Liver (tissue), 9 donors: ENCODE results near the gene GLB1L3. TPM values are rescaled to one million over a fixed set of nuclear protein-coding genes. Genes with fewer than 3 reads are reported as not detected.

Source experiments
- DNase-seq: peaks from one replicate; pipeline ENCODE4 v3.0.0-alpha.2; 2017; ENCODE audit warnings: low spot score
- H3K27ac ChIP-seq, 2 donors: one replicate each; pipeline ENCODE4 v1.7.0; 2013; ENCODE audit warnings: inconsistent platforms in 2 of 2, low read length in 2 of 2, control low read depth in 1 of 2, low read depth in 1 of 2, mild to moderate bottlenecking in 1 of 2
- H3K27me3 ChIP-seq, 4 donors: one replicate each; pipeline versions ENCODE4 v1.6.1 to v1.7.0; 2013; ENCODE audit warnings: low read length in 3 of 4, inconsistent platforms in 1 of 4, mild to moderate bottlenecking in 1 of 4, moderate library complexity in 1 of 4; ENCODE audit not compliant: control insufficient read depth in 4 of 4, insufficient read depth in 4 of 4
- H3K36me3 ChIP-seq, 4 donors: one replicate each; pipeline versions ENCODE4 v1.6.1 to v1.7.0; 2013; ENCODE audit warnings: low read length in 3 of 4, mild to moderate bottlenecking in 3 of 4, low read depth in 1 of 4, moderate library complexity in 1 of 4; ENCODE audit not compliant: control insufficient read depth in 4 of 4, insufficient read depth in 3 of 4
- H3K4me1 ChIP-seq, 4 donors: one replicate each; pipeline versions ENCODE4 v1.6.1 to v1.7.0; 2013; ENCODE audit warnings: low read length in 3 of 4, mild to moderate bottlenecking in 3 of 4, moderate library complexity in 1 of 4; ENCODE audit not compliant: control insufficient read depth in 4 of 4, insufficient read depth in 4 of 4
- H3K4me3 ChIP-seq, 3 donors: one replicate each; pipeline versions ENCODE4 v1.6.1 to v1.7.0; 2013; ENCODE audit warnings: low read length in 3 of 3, control low read depth in 1 of 3, low read depth in 1 of 3, mild to moderate bottlenecking in 1 of 3
- H3K9ac ChIP-seq, 2 donors: one replicate each; pipeline ENCODE4 v1.7.0; 2013; ENCODE audit warnings: low read length in 2 of 2, mild to moderate bottlenecking in 2 of 2, moderate library complexity in 2 of 2, control low read depth in 1 of 2, low read depth in 1 of 2
- H3K9me3 ChIP-seq, 4 donors: one replicate each; pipeline versions ENCODE4 v1.6.1 to v1.7.0; 2013; ENCODE audit warnings: low read length in 3 of 4; ENCODE audit not compliant: control insufficient read depth in 4 of 4
- EGR1 ChIP-seq, 2 donors: IDR thresholded peaks; 2 replicates each; pipeline ENCODE4 v1.6.1; 2016 to 2018; ENCODE audit warnings: antibody characterized with exemption in 2 of 2, low read depth in 2 of 2
- FOXA1 ChIP-seq: IDR thresholded peaks from 2 replicates; pipeline ENCODE4 v1.6.1; 2016; ENCODE audit warnings: antibody characterized with exemption
- FOXA2 ChIP-seq: IDR thresholded peaks from 2 replicates; pipeline ENCODE4 v1.6.1; 2016; ENCODE audit warnings: antibody characterized with exemption
- GABPA ChIP-seq, 2 donors: IDR thresholded peaks in 1 of 2; conservative IDR thresholded peaks in 1 of 2; 2 replicates each; pipeline ENCODE4 v1.6.1; 2016; ENCODE audit warnings: antibody characterized with exemption in 2 of 2, mild to moderate bottlenecking in 1 of 2, moderate library complexity in 1 of 2
- HNF4A ChIP-seq, 2 donors: conservative IDR thresholded peaks; 2 replicates each; pipeline ENCODE4 v1.6.1; 2016; ENCODE audit warnings: antibody characterized with exemption in 2 of 2, mild to moderate bottlenecking in 2 of 2
- HNF4G ChIP-seq: IDR thresholded peaks from 2 replicates; pipeline ENCODE4 v1.6.1; 2016; ENCODE audit warnings: antibody characterized with exemption
- JUND ChIP-seq, 2 donors: IDR thresholded peaks; 2 replicates each; pipeline ENCODE4 v1.6.1; 2016; ENCODE audit warnings: antibody characterized with exemption in 2 of 2
- NR2F2 ChIP-seq: IDR thresholded peaks from 2 replicates; pipeline ENCODE4 v1.6.1; 2016; ENCODE audit warnings: antibody characterized with exemption
- RAD21 ChIP-seq, 2 donors: IDR thresholded peaks; 2 replicates each; pipeline ENCODE4 v1.6.1; 2016; ENCODE audit warnings: antibody characterized with exemption in 2 of 2, mild to moderate bottlenecking in 2 of 2
- RXRA ChIP-seq, 2 donors: IDR thresholded peaks; 2 replicates each; pipeline ENCODE4 v1.6.1; 2017 to 2018; ENCODE audit warnings: antibody characterized with exemption in 2 of 2, mild to moderate bottlenecking in 1 of 2
- SP1 ChIP-seq: IDR thresholded peaks from 2 replicates; pipeline ENCODE4 v1.6.1; 2018; ENCODE audit warnings: antibody characterized with exemption, mild to moderate bottlenecking
- TAF1 ChIP-seq: conservative IDR thresholded peaks from 2 replicates; pipeline ENCODE4 v1.6.1; 2016; ENCODE audit warnings: antibody characterized with exemption, mild to moderate bottlenecking
- YY1 ChIP-seq: IDR thresholded peaks from 2 replicates; pipeline ENCODE4 v1.6.1; 2016; ENCODE audit warnings: antibody characterized with exemption, mild to moderate bottlenecking
- whole genome bisulfite sequencing: extraction: QIAGEN DNeasy Blood & Tissue Kit; methylation state at CpG from one replicate; pipeline ENCODE4 v1.1.7; 2013; 5-methylcytosine and 5-hydroxymethylcytosine counted together
- polyA plus RNA-seq, 2 donors: library from polyadenylated mRNA; stranded (reverse) in 1 of 2; unstranded in 1 of 2; fragments of 200-250 nt in 1 of 2; fragments of >200 nt in 1 of 2; fragmentation: Nextera tagmentation in 1 of 2; extraction: Ambion mirVana in 1 of 2; gene quantifications; one replicate each; pipeline versions ENCODE4 v1.2.1 to v1.2.3, GENCODE V29; 2013 to 2015
- total RNA-seq, 2 donors: library from RNA; depleted of rRNA; stranded (reverse); fragments of >200 nt; gene quantifications; one replicate each; pipeline ENCODE4 v1.2.3, GENCODE V29; 2014
- TF ChIP-seq, protein P1 (sequence below): IDR thresholded peaks from 2 replicates; pipeline ENCODE4 v1.6.1; 2016; ENCODE audit warnings: antibody characterized with exemption
- TF ChIP-seq, protein P2 (sequence below): fragments of 150-350 bp; IDR thresholded peaks from 2 replicates; pipeline ENCODE4 v1.5.1; 2017; ENCODE audit warnings: improper control_type of control experiment, low read depth, low read length; ENCODE audit not compliant: missing input control
- TF ChIP-seq, protein P3 (sequence below): IDR thresholded peaks from 2 replicates; pipeline ENCODE4 v1.6.1; 2016; ENCODE audit warnings: antibody characterized with exemption
- TF ChIP-seq, protein P4 (sequence below): IDR thresholded peaks from 2 replicates; pipeline ENCODE4 v1.6.1; 2016; ENCODE audit warnings: antibody characterized with exemption
- TF ChIP-seq, protein P5 (sequence below): IDR thresholded peaks from 2 replicates; pipeline ENCODE4 v1.6.1; 2016; ENCODE audit warnings: antibody characterized with exemption, mild to moderate bottlenecking
- donor health status: healthy.
- donor health status: healthy.
- donor health status: healthy.
- donor health status: healthy.
- donor health status: healthy.

GLB1L3 gene
- total and polyA plus RNA-seq, 4 donors, result 0.08 TPM; not detected in 3

DNA sequence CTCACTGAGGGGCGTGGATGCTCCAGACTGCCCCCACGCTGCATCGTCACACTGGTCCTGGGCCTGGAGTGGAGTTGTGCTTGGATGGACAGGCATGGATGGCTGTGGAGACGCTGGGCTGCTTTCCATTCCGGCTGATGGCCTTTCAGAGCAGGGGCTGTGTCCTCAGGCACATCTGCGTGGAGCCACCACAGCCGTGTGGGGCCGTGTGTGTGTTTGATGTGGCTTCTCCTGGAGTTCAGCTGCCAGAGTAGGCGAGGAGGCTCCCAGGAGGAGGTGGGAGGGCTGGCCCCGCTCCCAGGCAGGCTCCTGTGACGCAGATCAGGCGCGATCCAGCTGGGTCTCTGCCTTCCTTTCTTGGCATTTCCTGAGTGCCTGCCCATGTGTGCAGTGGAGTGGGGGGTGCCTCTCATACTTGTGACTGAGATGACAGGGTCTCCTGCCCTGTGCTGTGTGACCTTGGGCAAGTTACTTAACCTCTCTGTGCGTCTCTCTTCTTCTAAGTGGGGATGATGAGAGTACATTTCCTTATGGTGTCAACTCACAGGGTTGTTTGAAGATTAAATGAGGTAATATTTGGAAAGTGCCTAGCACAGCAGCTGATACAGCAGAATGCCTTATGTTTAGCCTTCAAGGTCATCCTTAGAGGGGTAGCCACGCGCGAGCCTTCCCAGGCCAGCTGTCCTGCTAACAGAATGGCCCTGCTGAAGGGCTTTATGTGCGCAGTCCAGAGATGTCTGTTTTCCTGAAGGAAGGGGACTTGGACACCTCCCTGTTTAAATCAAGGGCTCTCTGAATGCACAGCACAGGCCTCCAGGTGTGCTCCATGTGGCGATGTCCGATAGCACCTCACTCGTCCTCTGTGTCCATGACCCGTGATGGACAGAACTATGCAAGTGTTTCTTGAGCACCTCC lies 89.1 kb downstream of the GLB1L3 start:
- Histone ChIP-seq H3K27me3 (no peaks in the 10 kb centered on the region), H3K9ac (no peak overlapping the region), H3K4me3 (no peak overlapping the region), H3K36me3 (no peaks in the 10 kb centered on the region), H3K9me3 (no peaks in the 10 kb centered on the region), H3K27ac (no peak overlapping the region), H3K4me1 (peaks cover 0 to under 1% (median 0%) of the 10 kb centered on the region in 4 donors)
- 80% methylated on average over 22 of the region's 22 CpGs for WGBS
- DNase-seq, result no peak
- TF ChIP-seq HNF4A (conservative IDR thresholded peaks at IDR 0.05) (no peak), SP1 (no peak), YY1 (no peak), FOXA1 (no peak), EGR1 (IDR thresholded peaks at IDR 0.05; ENCODE audit: low read depth in 2 of 2) (no peak), RAD21 (IDR thresholded peaks at IDR 0.05) (no peak), HNF4G (no peak), RXRA (IDR thresholded peaks at IDR 0.05) (no peak), GABPA (IDR thresholded peaks at IDR 0.05 in 1 of 2, conservative IDR thresholded peaks at IDR 0.05 in 1 of 2) (no peak), FOXA2 (no peak), NR2F2 (no peak), TAF1 (no peak), JUND (IDR thresholded peaks at IDR 0.05) (no peak)
- TF ChIP-seq, protein P1, sequence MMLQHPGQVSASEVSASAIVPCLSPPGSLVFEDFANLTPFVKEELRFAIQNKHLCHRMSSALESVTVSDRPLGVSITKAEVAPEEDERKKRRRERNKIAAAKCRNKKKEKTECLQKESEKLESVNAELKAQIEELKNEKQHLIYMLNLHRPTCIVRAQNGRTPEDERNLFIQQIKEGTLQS, result no peak
- TF ChIP-seq, protein P2, sequence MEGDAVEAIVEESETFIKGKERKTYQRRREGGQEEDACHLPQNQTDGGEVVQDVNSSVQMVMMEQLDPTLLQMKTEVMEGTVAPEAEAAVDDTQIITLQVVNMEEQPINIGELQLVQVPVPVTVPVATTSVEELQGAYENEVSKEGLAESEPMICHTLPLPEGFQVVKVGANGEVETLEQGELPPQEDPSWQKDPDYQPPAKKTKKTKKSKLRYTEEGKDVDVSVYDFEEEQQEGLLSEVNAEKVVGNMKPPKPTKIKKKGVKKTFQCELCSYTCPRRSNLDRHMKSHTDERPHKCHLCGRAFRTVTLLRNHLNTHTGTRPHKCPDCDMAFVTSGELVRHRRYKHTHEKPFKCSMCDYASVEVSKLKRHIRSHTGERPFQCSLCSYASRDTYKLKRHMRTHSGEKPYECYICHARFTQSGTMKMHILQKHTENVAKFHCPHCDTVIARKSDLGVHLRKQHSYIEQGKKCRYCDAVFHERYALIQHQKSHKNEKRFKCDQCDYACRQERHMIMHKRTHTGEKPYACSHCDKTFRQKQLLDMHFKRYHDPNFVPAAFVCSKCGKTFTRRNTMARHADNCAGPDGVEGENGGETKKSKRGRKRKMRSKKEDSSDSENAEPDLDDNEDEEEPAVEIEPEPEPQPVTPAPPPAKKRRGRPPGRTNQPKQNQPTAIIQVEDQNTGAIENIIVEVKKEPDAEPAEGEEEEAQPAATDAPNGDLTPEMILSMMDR, result no peak
- TF ChIP-seq, protein P3, sequence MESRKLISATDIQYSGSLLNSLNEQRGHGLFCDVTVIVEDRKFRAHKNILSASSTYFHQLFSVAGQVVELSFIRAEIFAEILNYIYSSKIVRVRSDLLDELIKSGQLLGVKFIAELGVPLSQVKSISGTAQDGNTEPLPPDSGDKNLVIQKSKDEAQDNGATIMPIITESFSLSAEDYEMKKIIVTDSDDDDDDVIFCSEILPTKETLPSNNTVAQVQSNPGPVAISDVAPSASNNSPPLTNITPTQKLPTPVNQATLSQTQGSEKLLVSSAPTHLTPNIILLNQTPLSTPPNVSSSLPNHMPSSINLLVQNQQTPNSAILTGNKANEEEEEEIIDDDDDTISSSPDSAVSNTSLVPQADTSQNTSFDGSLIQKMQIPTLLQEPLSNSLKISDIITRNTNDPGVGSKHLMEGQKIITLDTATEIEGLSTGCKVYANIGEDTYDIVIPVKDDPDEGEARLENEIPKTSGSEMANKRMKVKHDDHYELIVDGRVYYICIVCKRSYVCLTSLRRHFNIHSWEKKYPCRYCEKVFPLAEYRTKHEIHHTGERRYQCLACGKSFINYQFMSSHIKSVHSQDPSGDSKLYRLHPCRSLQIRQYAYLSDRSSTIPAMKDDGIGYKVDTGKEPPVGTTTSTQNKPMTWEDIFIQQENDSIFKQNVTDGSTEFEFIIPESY, result no peak
- TF ChIP-seq, protein P4, sequence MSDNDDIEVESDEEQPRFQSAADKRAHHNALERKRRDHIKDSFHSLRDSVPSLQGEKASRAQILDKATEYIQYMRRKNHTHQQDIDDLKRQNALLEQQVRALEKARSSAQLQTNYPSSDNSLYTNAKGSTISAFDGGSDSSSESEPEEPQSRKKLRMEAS, result no peak
- TF ChIP-seq, protein P5, sequence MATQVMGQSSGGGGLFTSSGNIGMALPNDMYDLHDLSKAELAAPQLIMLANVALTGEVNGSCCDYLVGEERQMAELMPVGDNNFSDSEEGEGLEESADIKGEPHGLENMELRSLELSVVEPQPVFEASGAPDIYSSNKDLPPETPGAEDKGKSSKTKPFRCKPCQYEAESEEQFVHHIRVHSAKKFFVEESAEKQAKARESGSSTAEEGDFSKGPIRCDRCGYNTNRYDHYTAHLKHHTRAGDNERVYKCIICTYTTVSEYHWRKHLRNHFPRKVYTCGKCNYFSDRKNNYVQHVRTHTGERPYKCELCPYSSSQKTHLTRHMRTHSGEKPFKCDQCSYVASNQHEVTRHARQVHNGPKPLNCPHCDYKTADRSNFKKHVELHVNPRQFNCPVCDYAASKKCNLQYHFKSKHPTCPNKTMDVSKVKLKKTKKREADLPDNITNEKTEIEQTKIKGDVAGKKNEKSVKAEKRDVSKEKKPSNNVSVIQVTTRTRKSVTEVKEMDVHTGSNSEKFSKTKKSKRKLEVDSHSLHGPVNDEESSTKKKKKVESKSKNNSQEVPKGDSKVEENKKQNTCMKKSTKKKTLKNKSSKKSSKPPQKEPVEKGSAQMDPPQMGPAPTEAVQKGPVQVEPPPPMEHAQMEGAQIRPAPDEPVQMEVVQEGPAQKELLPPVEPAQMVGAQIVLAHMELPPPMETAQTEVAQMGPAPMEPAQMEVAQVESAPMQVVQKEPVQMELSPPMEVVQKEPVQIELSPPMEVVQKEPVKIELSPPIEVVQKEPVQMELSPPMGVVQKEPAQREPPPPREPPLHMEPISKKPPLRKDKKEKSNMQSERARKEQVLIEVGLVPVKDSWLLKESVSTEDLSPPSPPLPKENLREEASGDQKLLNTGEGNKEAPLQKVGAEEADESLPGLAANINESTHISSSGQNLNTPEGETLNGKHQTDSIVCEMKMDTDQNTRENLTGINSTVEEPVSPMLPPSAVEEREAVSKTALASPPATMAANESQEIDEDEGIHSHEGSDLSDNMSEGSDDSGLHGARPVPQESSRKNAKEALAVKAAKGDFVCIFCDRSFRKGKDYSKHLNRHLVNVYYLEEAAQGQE, result no peak
